Lower lobe of right lung (tissue), 2 donors: ENCODE data around the gene TNFSF11. TPM values are rescaled to one million over a fixed set of nuclear protein-coding genes. Genes with fewer than 3 reads are reported as not detected.

Experiments
- ATAC-seq, 2 donors: fragments of 200-7000 bp; cut with Tn5 transposase; one replicate each; pipeline ENCODE4 v1.9.1; 2020 to 2022; ENCODE audit warnings: mild to moderate bottlenecking in 2 of 2, moderate library complexity in 2 of 2
- DNase-seq: peaks from one replicate; pipeline ENCODE4 v3.0.0-alpha.2; 2020
- H3K27ac ChIP-seq: fragments of 200-600 bp; one replicate; pipeline ENCODE4 v1.8.0; 2022
- H3K27me3 ChIP-seq: fragments of 200-600 bp; one replicate; pipeline ENCODE4 v1.8.0; 2022; ENCODE audit warnings: low read depth
- H3K36me3 ChIP-seq: fragments of 200-600 bp; one replicate; pipeline ENCODE4 v1.8.0; 2022; ENCODE audit warnings: mild to moderate bottlenecking
- H3K4me1 ChIP-seq: fragments of 200-600 bp; one replicate; pipeline ENCODE4 v1.8.0; 2022
- H3K4me3 ChIP-seq: fragments of 200-600 bp; one replicate; pipeline ENCODE4 v1.8.0; 2022; ENCODE audit warnings: mild to moderate bottlenecking
- H3K9me3 ChIP-seq: fragments of 200-600 bp; one replicate; pipeline ENCODE4 v1.8.0; 2022
- CTCF ChIP-seq: fragments of 200-600 bp; IDR thresholded peaks from one replicate; pipeline ENCODE4 v1.8.0; 2022; ENCODE audit warnings: antibody characterized with exemption, mild to moderate bottlenecking
- intact Hi-C: fragments of 100-400 bp; cut with DNase I; formaldehyde crosslinking; loops from one replicate; pipeline ENCODE4 v1.11.0; 2022
- total RNA-seq: library from RNA; stranded (reverse); fragmentation: NEBNext Ultra II Directional; extraction: Animal tissue kit (Norgen Biotek cat#: 25700); gene quantifications from one replicate; pipeline ENCODE4 v1.2.1, GENCODE V29; 2021
- donor health status: DM: no; HTN: yes; CAD: no; lungs with severe emphysema.

Gene TNFSF11
- total RNA-seq, 1 donor from 2014 or later = not detected

GRCh38 chr13:42649831-42650230 lies 75.9 kb downstream of the TNFSF11 start:
- DNase-seq (no peak), ATAC-seq (no peak)
- no peaks in the 10 kb centered on the region for H3K4me1 ChIP-seq
- no peak for TF ChIP-seq CTCF
- no peaks in the 10 kb centered on the region for H3K27me3 ChIP-seq
- H3K9me3 ChIP-seq = no peaks in the 10 kb centered on the region
- no peaks in the 10 kb centered on the region for H3K36me3 ChIP-seq
- intact Hi-C loops = no loop called here
- no peak overlapping the region for H3K27ac ChIP-seq
- no peak overlapping the region for H3K4me3 ChIP-seq

- intact Hi-C loops = no loop called here
These were observed 76.6 kb downstream of the TNFSF11 start for GRCh38 chr13:42650506-42650905.

DNA sequence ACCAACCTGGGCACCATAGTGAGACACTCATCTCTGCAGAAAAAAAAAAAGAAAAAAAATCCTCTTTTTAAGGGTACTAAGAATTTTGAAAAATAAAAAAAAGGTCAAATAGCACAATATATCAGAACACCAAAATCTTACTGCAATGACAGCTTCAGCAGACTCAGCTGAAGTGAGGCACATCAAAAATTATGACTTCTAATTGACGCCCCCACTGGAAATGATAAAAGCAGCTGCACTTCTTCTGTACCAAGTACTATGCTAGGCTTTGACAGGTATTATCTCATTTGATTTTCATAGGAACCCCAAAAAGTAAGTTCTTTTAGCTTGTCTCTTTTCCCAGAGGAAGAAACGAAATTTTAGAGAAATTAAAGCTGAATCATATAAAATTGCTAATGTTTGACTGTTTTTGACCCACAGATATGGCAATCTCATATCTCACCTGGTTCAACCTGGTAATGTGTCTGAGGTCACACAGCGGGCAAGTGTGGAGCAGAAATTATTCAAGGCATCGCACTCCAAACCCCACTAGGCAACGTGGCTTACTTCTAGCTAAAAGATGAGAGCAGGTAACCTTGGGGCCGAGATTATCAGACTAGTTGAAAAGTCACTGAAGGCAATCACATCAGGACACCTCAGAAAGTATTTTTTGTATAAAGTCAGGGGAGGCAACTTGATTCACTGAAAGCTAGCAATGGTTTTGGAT lies 78.1 kb downstream of the TNFSF11 start:
- intact Hi-C loops = no loop called here
- H3K36me3 ChIP-seq = no peaks in the 10 kb centered on the region
- no peak overlapping the region for H3K4me3 ChIP-seq
- H3K4me1 ChIP-seq = no peaks in the 10 kb centered on the region
- no peak for TF ChIP-seq CTCF
- no peak for ATAC-seq
- DNase-seq = no peak
- no peaks in the 10 kb centered on the region for H3K9me3 ChIP-seq
- no peak overlapping the region for H3K27ac ChIP-seq
- no peaks in the 10 kb centered on the region for H3K27me3 ChIP-seq

More at GRCh38 chr13:42650506-42650905, 76.6 kb downstream of the TNFSF11 start:
- Histone ChIP-seq H3K27ac (no peak overlapping the region), H3K4me3 (no peak overlapping the region), H3K36me3 (no peaks in the 10 kb centered on the region), H3K9me3 (no peaks in the 10 kb centered on the region), H3K27me3 (no peaks in the 10 kb centered on the region), H3K4me1 (no peaks in the 10 kb centered on the region)
- no peak for DNase-seq
- no peak for TF ChIP-seq CTCF
- no peak for ATAC-seq

- no peak for DNase-seq
- intact Hi-C loops = no loop called here
- Histone ChIP-seq H3K27me3 (no peaks in the 10 kb centered on the region), H3K27ac (no peak overlapping the region), H3K4me3 (no peak overlapping the region), H3K4me1 (no peaks in the 10 kb centered on the region), H3K36me3 (no peaks in the 10 kb centered on the region), H3K9me3 (no peaks in the 10 kb centered on the region)
- ATAC-seq = no peak
- no peak for TF ChIP-seq CTCF
These were observed 78.9 kb downstream of the TNFSF11 start for GRCh38 chr13:42652642-42653415.

- intact Hi-C loops = no loop called here
- Histone ChIP-seq H3K4me3 (no peak overlapping the region), H3K4me1 (no peaks in the 10 kb centered on the region), H3K9me3 (no peaks in the 10 kb centered on the region), H3K27me3 (no peaks in the 10 kb centered on the region), H3K27ac (no peak overlapping the region), H3K36me3 (no peaks in the 10 kb centered on the region)
- no peak for ATAC-seq
- DNase-seq = no peak
- no peak for TF ChIP-seq CTCF
These were observed 79.7 kb downstream of the TNFSF11 start for GRCh38 chr13:42653679-42654078.
